ENCODE results near the gene TBC1D2B.

- TF ChIP-seq, protein P1, sequence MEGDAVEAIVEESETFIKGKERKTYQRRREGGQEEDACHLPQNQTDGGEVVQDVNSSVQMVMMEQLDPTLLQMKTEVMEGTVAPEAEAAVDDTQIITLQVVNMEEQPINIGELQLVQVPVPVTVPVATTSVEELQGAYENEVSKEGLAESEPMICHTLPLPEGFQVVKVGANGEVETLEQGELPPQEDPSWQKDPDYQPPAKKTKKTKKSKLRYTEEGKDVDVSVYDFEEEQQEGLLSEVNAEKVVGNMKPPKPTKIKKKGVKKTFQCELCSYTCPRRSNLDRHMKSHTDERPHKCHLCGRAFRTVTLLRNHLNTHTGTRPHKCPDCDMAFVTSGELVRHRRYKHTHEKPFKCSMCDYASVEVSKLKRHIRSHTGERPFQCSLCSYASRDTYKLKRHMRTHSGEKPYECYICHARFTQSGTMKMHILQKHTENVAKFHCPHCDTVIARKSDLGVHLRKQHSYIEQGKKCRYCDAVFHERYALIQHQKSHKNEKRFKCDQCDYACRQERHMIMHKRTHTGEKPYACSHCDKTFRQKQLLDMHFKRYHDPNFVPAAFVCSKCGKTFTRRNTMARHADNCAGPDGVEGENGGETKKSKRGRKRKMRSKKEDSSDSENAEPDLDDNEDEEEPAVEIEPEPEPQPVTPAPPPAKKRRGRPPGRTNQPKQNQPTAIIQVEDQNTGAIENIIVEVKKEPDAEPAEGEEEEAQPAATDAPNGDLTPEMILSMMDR (IDR thresholded peaks at IDR 0.05; ENCODE audit: low read depth, low read length, missing input control): no peak
- no peak for TF ChIP-seq MAX (IDR thresholded peaks at IDR 0.05)
- TF ChIP-seq, protein P2, sequence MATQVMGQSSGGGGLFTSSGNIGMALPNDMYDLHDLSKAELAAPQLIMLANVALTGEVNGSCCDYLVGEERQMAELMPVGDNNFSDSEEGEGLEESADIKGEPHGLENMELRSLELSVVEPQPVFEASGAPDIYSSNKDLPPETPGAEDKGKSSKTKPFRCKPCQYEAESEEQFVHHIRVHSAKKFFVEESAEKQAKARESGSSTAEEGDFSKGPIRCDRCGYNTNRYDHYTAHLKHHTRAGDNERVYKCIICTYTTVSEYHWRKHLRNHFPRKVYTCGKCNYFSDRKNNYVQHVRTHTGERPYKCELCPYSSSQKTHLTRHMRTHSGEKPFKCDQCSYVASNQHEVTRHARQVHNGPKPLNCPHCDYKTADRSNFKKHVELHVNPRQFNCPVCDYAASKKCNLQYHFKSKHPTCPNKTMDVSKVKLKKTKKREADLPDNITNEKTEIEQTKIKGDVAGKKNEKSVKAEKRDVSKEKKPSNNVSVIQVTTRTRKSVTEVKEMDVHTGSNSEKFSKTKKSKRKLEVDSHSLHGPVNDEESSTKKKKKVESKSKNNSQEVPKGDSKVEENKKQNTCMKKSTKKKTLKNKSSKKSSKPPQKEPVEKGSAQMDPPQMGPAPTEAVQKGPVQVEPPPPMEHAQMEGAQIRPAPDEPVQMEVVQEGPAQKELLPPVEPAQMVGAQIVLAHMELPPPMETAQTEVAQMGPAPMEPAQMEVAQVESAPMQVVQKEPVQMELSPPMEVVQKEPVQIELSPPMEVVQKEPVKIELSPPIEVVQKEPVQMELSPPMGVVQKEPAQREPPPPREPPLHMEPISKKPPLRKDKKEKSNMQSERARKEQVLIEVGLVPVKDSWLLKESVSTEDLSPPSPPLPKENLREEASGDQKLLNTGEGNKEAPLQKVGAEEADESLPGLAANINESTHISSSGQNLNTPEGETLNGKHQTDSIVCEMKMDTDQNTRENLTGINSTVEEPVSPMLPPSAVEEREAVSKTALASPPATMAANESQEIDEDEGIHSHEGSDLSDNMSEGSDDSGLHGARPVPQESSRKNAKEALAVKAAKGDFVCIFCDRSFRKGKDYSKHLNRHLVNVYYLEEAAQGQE (IDR thresholded peaks at IDR 0.05): no peak
- no peak for TF ChIP-seq TAF1 (conservative IDR thresholded peaks at IDR 0.05)
- TF ChIP-seq, protein P3, sequence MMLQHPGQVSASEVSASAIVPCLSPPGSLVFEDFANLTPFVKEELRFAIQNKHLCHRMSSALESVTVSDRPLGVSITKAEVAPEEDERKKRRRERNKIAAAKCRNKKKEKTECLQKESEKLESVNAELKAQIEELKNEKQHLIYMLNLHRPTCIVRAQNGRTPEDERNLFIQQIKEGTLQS (IDR thresholded peaks at IDR 0.05): no peak
- TF ChIP-seq JUND (IDR thresholded peaks at IDR 0.05): no peak
- no peak for TF ChIP-seq HNF4G (IDR thresholded peaks at IDR 0.05)
- TF ChIP-seq RXRA (IDR thresholded peaks at IDR 0.05): no peak
- TF ChIP-seq RAD21 (IDR thresholded peaks at IDR 0.05): no peak
- TF ChIP-seq HNF4A (conservative IDR thresholded peaks at IDR 0.05): no peak
- TF ChIP-seq NR2F2 (IDR thresholded peaks at IDR 0.05): no peak
- no peak for TF ChIP-seq ZBTB33 (IDR thresholded peaks at IDR 0.05)
- no peak for TF ChIP-seq YY1 (IDR thresholded peaks at IDR 0.05)
Measured at GRCh38 chr15:77993374-77993911, 84.1 kb downstream of the TBC1D2B start.

Measured in liver (tissue), 3 donors.